ENCODE measurements around the gene DUS1L.

Gene DUS1L

GRCh38 chr17:82053130-82053529 is 12.5 kb downstream of the DUS1L start:
- Histone ChIP-seq H3F3A (ENCODE audit: control insufficient read depth, insufficient read depth) (no peaks in the 10 kb centered on the region), H3K79me2 (ENCODE audit: control insufficient read depth, low read length) (peaks cover 19% of the 10 kb centered on the region), H3K4me3 (ENCODE audit: low read length) (peak overlapping the region; percentile 97), H3K4me1 (ENCODE audit: control insufficient read depth, low read length) (peaks cover 17% of the 10 kb centered on the region), H3K36me3 (ENCODE audit: control insufficient read depth, low read length) (peaks cover 40% of the 10 kb centered on the region), H4K20me1 (ENCODE audit: control insufficient read depth, insufficient read depth, low read depth, low read length) (peaks cover 3% of the 10 kb centered on the region; the same call in 1 of the 2 replicates), H3K9me3 (ENCODE audit: control insufficient read depth, insufficient read depth, low read length) (no peaks in the 10 kb centered on the region), H3K27ac (ENCODE audit: low read depth, low read length) (no peak overlapping the region), H3K27me3 (ENCODE audit: control insufficient read depth, low read length) (no peaks in the 10 kb centered on the region), H3K9me2 (replicated peaks; ENCODE audit: control insufficient read depth, low read length) (no peaks in the 10 kb centered on the region), H3K4me2 (ENCODE audit: low read length) (peak overlapping the region; percentile 94)
- TF ChIP-seq CTCF (IDR thresholded peaks at IDR 0.05; ENCODE audit: low read depth, low read length, poor library complexity, severe bottlenecking) (no peak), EZH2phosphoT487 (IDR thresholded peaks at IDR 0.05; ENCODE audit: borderline replicate concordance, low read length) (no peak)

- Histone ChIP-seq H3K9me2 (replicated peaks; ENCODE audit: control insufficient read depth, low read length) (no peaks in the 10 kb centered on the region), H4K20me1 (ENCODE audit: control insufficient read depth, insufficient read depth, low read depth, low read length) (peaks cover 3% of the 10 kb centered on the region; the same call in 1 of the 2 replicates), H3K4me1 (ENCODE audit: control insufficient read depth, low read length) (peaks cover 17% of the 10 kb centered on the region), H3K4me3 (ENCODE audit: low read length) (peak overlapping the region; percentile 97), H3K79me2 (ENCODE audit: control insufficient read depth, low read length) (peaks cover 19% of the 10 kb centered on the region), H3F3A (ENCODE audit: control insufficient read depth, insufficient read depth) (no peaks in the 10 kb centered on the region), H3K36me3 (ENCODE audit: control insufficient read depth, low read length) (peaks cover 35% of the 10 kb centered on the region), H3K9me3 (ENCODE audit: control insufficient read depth, insufficient read depth, low read length) (no peaks in the 10 kb centered on the region), H3K27me3 (ENCODE audit: control insufficient read depth, low read length) (no peaks in the 10 kb centered on the region), H3K27ac (ENCODE audit: low read depth, low read length) (no peak overlapping the region), H3K4me2 (ENCODE audit: low read length) (peak overlapping the region; percentile 94)
- TF ChIP-seq CTCF (IDR thresholded peaks at IDR 0.05; ENCODE audit: low read depth, low read length, poor library complexity, severe bottlenecking) (no peak), EZH2phosphoT487 (IDR thresholded peaks at IDR 0.05; ENCODE audit: borderline replicate concordance, low read length) (no peak)
Observed at GRCh38 chr17:82052638-82053059, 13.0 kb downstream of the DUS1L start.

GRCh38 chr17:82051776-82052637 is 13.6 kb downstream of the DUS1L start, which contains the start of the genes GPS1 and RFNG:
GPS1 (plus strand) TSS chr17:82051898; CDS start chr17:82051932, 34 bp downstream.
RFNG (minus strand) TSS chr17:82051811; CDS start chr17:82051766, 45 bp downstream.
- Histone ChIP-seq H3F3A (ENCODE audit: control insufficient read depth, insufficient read depth) (no peaks in the 10 kb centered on the region), H3K9me3 (ENCODE audit: control insufficient read depth, insufficient read depth, low read length) (no peaks in the 10 kb centered on the region), H3K4me3 (ENCODE audit: low read length) (peak within 1 kb of the TSS; percentile 97), H3K4me1 (ENCODE audit: control insufficient read depth, low read length) (peaks cover 17% of the 10 kb centered on the region), H3K27ac (ENCODE audit: low read depth, low read length) (no peak within 1 kb of the TSS), H3K27me3 (ENCODE audit: control insufficient read depth, low read length) (no peaks in the 10 kb centered on the region), H4K20me1 (ENCODE audit: control insufficient read depth, insufficient read depth, low read depth, low read length) (peaks cover 3% of the 10 kb centered on the region; the same call in 1 of the 2 replicates), H3K79me2 (ENCODE audit: control insufficient read depth, low read length) (peaks cover 19% of the 10 kb centered on the region), H3K9me2 (replicated peaks; ENCODE audit: control insufficient read depth, low read length) (no peaks in the 10 kb centered on the region), H3K4me2 (ENCODE audit: low read length) (peak within 1 kb of the TSS; percentile 94), H3K36me3 (ENCODE audit: control insufficient read depth, low read length) (peaks cover 29% of the 10 kb centered on the region)
- no peak for TF ChIP-seq CTCF (IDR thresholded peaks at IDR 0.05; ENCODE audit: low read depth, low read length, poor library complexity, severe bottlenecking)
- TF ChIP-seq EZH2phosphoT487 (IDR thresholded peaks at IDR 0.05; ENCODE audit: borderline replicate concordance, low read length) = no peak

Measured in DOHH2 (cell line).